Measurements from ENCODE around the gene ACSBG1.

Gene ACSBG1

GRCh38 chr15:78207110-78207458, 27.3 kb downstream of the ACSBG1 start:
- DNase-seq: no peak
- no peak for TF ChIP-seq CTCF (IDR thresholded peaks at IDR 0.05; ENCODE audit: low read length)
- TF ChIP-seq EZH2phosphoT487 (IDR thresholded peaks at IDR 0.05; ENCODE audit: low read length): no peak
- no peak for TF ChIP-seq EZH2 (optimal IDR thresholded peaks at IDR 0.05; ENCODE audit: low read depth, low read length)
- Histone ChIP-seq H3K36me3 (replicated peaks; ENCODE audit: insufficient read depth, low read length) (no peaks in the 10 kb centered on the region), H3K4me3 (ENCODE audit: low read length) (no peak overlapping the region), H3K27ac (ENCODE audit: low read length) (no peak overlapping the region), H3K4me2 (ENCODE audit: low read depth, low read length) (no peak overlapping the region), H4K20me1 (ENCODE audit: insufficient read depth, low read length) (no peaks in the 10 kb centered on the region), H2AFZ (ENCODE audit: low read length) (no peak overlapping the region), H3K9me3 (replicated peaks; ENCODE audit: insufficient read depth, low read length) (no peaks in the 10 kb centered on the region), H3F3A (ENCODE audit: insufficient read depth, low read length) (no peaks in the 10 kb centered on the region), H3K27me3 (replicated peaks; ENCODE audit: insufficient read depth, low read length) (no peaks in the 10 kb centered on the region), H3K79me2 (ENCODE audit: low read length) (no peaks in the 10 kb centered on the region), H3K9ac (ENCODE audit: low read length) (no peak overlapping the region), H3K9me2 (replicated peaks; ENCODE audit: insufficient read depth, low read length) (no peaks in the 10 kb centered on the region), H3K4me1 (ENCODE audit: low read length) (peaks cover 9% of the 10 kb centered on the region)

- Histone ChIP-seq H3K27ac (ENCODE audit: low read length) (no peak overlapping the region), H3K4me3 (ENCODE audit: low read length) (no peak overlapping the region), H3K4me2 (ENCODE audit: low read depth, low read length) (no peak overlapping the region), H3K9me3 (replicated peaks; ENCODE audit: insufficient read depth, low read length) (no peaks in the 10 kb centered on the region), H3K27me3 (replicated peaks; ENCODE audit: insufficient read depth, low read length) (no peaks in the 10 kb centered on the region), H3K9me2 (replicated peaks; ENCODE audit: insufficient read depth, low read length) (no peaks in the 10 kb centered on the region), H3K9ac (ENCODE audit: low read length) (no peak overlapping the region), H4K20me1 (ENCODE audit: insufficient read depth, low read length) (no peaks in the 10 kb centered on the region), H2AFZ (ENCODE audit: low read length) (no peak overlapping the region), H3F3A (ENCODE audit: insufficient read depth, low read length) (no peaks in the 10 kb centered on the region), H3K79me2 (ENCODE audit: low read length) (no peaks in the 10 kb centered on the region), H3K4me1 (ENCODE audit: low read length) (peaks cover 9% of the 10 kb centered on the region), H3K36me3 (replicated peaks; ENCODE audit: insufficient read depth, low read length) (no peaks in the 10 kb centered on the region)
- TF ChIP-seq EZH2 (optimal IDR thresholded peaks at IDR 0.05; ENCODE audit: low read depth, low read length) (no peak), CTCF (IDR thresholded peaks at IDR 0.05; ENCODE audit: low read length) (no peak), EZH2phosphoT487 (IDR thresholded peaks at IDR 0.05; ENCODE audit: low read length) (no peak)
- no peak for DNase-seq
Measured at GRCh38 chr15:78206326-78207109, 27.8 kb downstream of the ACSBG1 start.

GRCh38 chr15:78205856-78206255, 28.5 kb downstream of the ACSBG1 start:
- no peak for DNase-seq
- peaks cover 9% of the 10 kb centered on the region for H3K4me1 ChIP-seq (ENCODE audit: low read length)
- H3K9ac ChIP-seq (ENCODE audit: low read length): no peak overlapping the region
- H3K79me2 ChIP-seq (ENCODE audit: low read length): no peaks in the 10 kb centered on the region
- H4K20me1 ChIP-seq (ENCODE audit: insufficient read depth, low read length): no peaks in the 10 kb centered on the region
- no peaks in the 10 kb centered on the region for H3K27me3 ChIP-seq (replicated peaks; ENCODE audit: insufficient read depth, low read length)
- no peaks in the 10 kb centered on the region for H3K36me3 ChIP-seq (replicated peaks; ENCODE audit: insufficient read depth, low read length)
- H3K4me2 ChIP-seq (ENCODE audit: low read depth, low read length): no peak overlapping the region
- H2AFZ ChIP-seq (ENCODE audit: low read length): no peak overlapping the region
- H3K9me3 ChIP-seq (replicated peaks; ENCODE audit: insufficient read depth, low read length): no peaks in the 10 kb centered on the region
- TF ChIP-seq CTCF (IDR thresholded peaks at IDR 0.05; ENCODE audit: low read length): no peak
- no peak for TF ChIP-seq EZH2 (optimal IDR thresholded peaks at IDR 0.05; ENCODE audit: low read depth, low read length)
- TF ChIP-seq EZH2phosphoT487 (IDR thresholded peaks at IDR 0.05; ENCODE audit: low read length): no peak
- no peaks in the 10 kb centered on the region for H3K9me2 ChIP-seq (replicated peaks; ENCODE audit: insufficient read depth, low read length)
- no peak overlapping the region for H3K4me3 ChIP-seq (ENCODE audit: low read length)
- no peak overlapping the region for H3K27ac ChIP-seq (ENCODE audit: low read length)
- no peaks in the 10 kb centered on the region for H3F3A ChIP-seq (ENCODE audit: insufficient read depth, low read length)

All from MM.1S (cell line).